Endothelial cell of umbilical vein (primary cell): ENCODE results near the gene GCH1. TPM values are rescaled to one million over a fixed set of nuclear protein-coding genes. Genes with fewer than 3 reads are reported as not detected.

Experiments used
- BruUV-seq: library from RNA; stranded (reverse); fragments of 400-500 nt; replicated peaks from 2 replicates; lab custom pipeline; 2021; lab: Mats Ljungman, UMichigan
- CTCF ChIA-PET: fragments of 300-600, 350-600 bp; sonication (Branson Sonifier 250); formaldehyde crosslinking; loops from one replicate; lab custom pipeline; 2021; ENCODE audit warnings: antibody characterized with exemption, inconsistent platforms; lab: Charles Lee
- POLR2A ChIA-PET: fragments of 300-600, 350-600 bp; sonication (Branson Sonifier 250); formaldehyde crosslinking; loops from one replicate; lab custom pipeline; 2021; ENCODE audit warnings: antibody characterized with exemption, inconsistent platforms; lab: Charles Lee
- DNase-seq: peaks from one replicate; pipeline ENCODE4 v3.0.0-alpha.2; 2011; ENCODE audit warnings: low read depth, low spot score
- FAIRE-seq: peaks from 2 replicates; lab custom pipeline; 2011; peaks lifted over from hg19 to GRCh38; lab: Jason Lieb, UNC
- H2AFZ ChIP-seq: 2 replicates; pipeline ENCODE4 v1.6.0; 2012; ENCODE audit warnings: low read depth, low read length, control low read depth, inconsistent platforms
- H3K27ac ChIP-seq: 2 replicates; pipeline ENCODE4 v1.5.1; 2011; ENCODE audit warnings: low read depth, mild to moderate bottlenecking, control low read depth, low read length, moderate library complexity; ENCODE audit not compliant: insufficient read depth
- H3K27me3 ChIP-seq, 2 experiments: 2 replicates each; pipeline versions ENCODE4 v1.6.0 to v1.6.1; 2011; ENCODE audit warnings: low read length in 2 of 2, mixed read lengths in 1 of 2; ENCODE audit not compliant: control insufficient read depth in 2 of 2, insufficient read depth in 2 of 2
- H3K36me3 ChIP-seq, 2 experiments: 2 replicates in 1 of 2; 3 replicates in 1 of 2; pipeline ENCODE4 v1.5.1; 2011; ENCODE audit warnings: low read length in 2 of 2, mild to moderate bottlenecking in 1 of 2, moderate library complexity in 1 of 2; ENCODE audit not compliant: control insufficient read depth in 2 of 2, insufficient read depth in 2 of 2; ENCODE audit errors: extremely low read depth in 1 of 2
- H3K4me1 ChIP-seq: 3 replicates; pipeline ENCODE4 v1.5.1; 2011; ENCODE audit warnings: mild to moderate bottlenecking, low read length; ENCODE audit not compliant: control insufficient read depth, insufficient read depth; ENCODE audit errors: extremely low read depth
- H3K4me2 ChIP-seq: 2 replicates; pipeline ENCODE4 v1.6.1; 2011; ENCODE audit warnings: low read length, control low read depth, mixed read lengths; ENCODE audit not compliant: insufficient read depth
- H3K4me3 ChIP-seq, 3 experiments: fragments of 200-600 bp in 1 of 3; sonication (generic), shearing (Covaris generic) in 1 of 3; replicated peaks in 1 of 3; 2 replicates each; pipeline ENCODE4 v1.5.1; 2011 to 2016; ENCODE audit warnings: control low read depth in 3 of 3, low read length in 3 of 3, mild to moderate bottlenecking in 2 of 3, inconsistent platforms in 1 of 3, low read depth in 1 of 3, moderate library complexity in 1 of 3; ENCODE audit not compliant: insufficient read depth in 1 of 3
- H3K79me2 ChIP-seq: 2 replicates; pipeline ENCODE4 v1.6.0; 2012; ENCODE audit warnings: low read length, inconsistent platforms; ENCODE audit not compliant: control insufficient read depth, insufficient read depth
- H3K9ac ChIP-seq: replicated peaks from 2 replicates; pipeline ENCODE3; 2011; ENCODE audit warnings: low read length, control low read depth; ENCODE audit not compliant: insufficient read depth; ENCODE audit errors: extremely low read depth
- H3K9me1 ChIP-seq: replicated peaks from 3 replicates; pipeline ENCODE4 v1.6.0; 2011; ENCODE audit warnings: mild to moderate bottlenecking, low read length; ENCODE audit not compliant: control insufficient read depth, insufficient read depth; ENCODE audit errors: extremely low read depth
- H3K9me3 ChIP-seq: replicated peaks from 2 replicates; pipeline ENCODE4 v1.5.1; 2012; ENCODE audit warnings: low read length, inconsistent platforms; ENCODE audit not compliant: control insufficient read depth, insufficient read depth
- H4K20me1 ChIP-seq: replicated peaks from 2 replicates; pipeline ENCODE3; 2011; ENCODE audit warnings: mild to moderate bottlenecking, low read length; ENCODE audit not compliant: control insufficient read depth, insufficient read depth; ENCODE audit errors: extremely low read depth
- EZH2 ChIP-seq: IDR thresholded peaks from 2 replicates; pipeline ENCODE4 v1.6.1; 2012; ENCODE audit warnings: borderline replicate concordance, low read depth, mild to moderate bottlenecking, moderate library complexity, low read length, inconsistent platforms; ENCODE audit not compliant: severe bottlenecking
- FOS ChIP-seq: IDR thresholded peaks from 2 replicates; pipeline ENCODE4 v1.6.1; 2011; ENCODE audit warnings: mild to moderate bottlenecking, low read length, moderate library complexity, borderline replicate concordance; ENCODE audit not compliant: insufficient read depth
- GATA2 ChIP-seq: IDR thresholded peaks from 2 replicates; pipeline ENCODE4 v1.7.0; 2011; ENCODE audit warnings: low read depth, mild to moderate bottlenecking, moderate library complexity, mixed read lengths, low read length; ENCODE audit not compliant: insufficient read length, insufficient read depth
- JUN ChIP-seq: IDR thresholded peaks from 2 replicates; pipeline ENCODE4 v1.6.1; 2011; ENCODE audit warnings: borderline replicate concordance, low read depth; ENCODE audit not compliant: insufficient read length, insufficient read depth
- MYC ChIP-seq: IDR thresholded peaks from one replicate; pipeline ENCODE4 v1.6.1; 2011; ENCODE audit warnings: mild to moderate bottlenecking, low read depth, low read length
- POLR2A ChIP-seq: IDR thresholded peaks from 2 replicates; pipeline ENCODE4 v1.6.1; 2012; ENCODE audit warnings: low read depth, mild to moderate bottlenecking, control low read depth, low read length
- POLR2AphosphoS5 ChIP-seq: IDR thresholded peaks from 2 replicates; pipeline ENCODE4 v1.6.1; 2012; ENCODE audit warnings: low read depth, mild to moderate bottlenecking, control low read depth, low read length, moderate library complexity; ENCODE audit not compliant: insufficient read depth
- dilution Hi-C: fragments of 300-500 bp; cut with MboI; formaldehyde crosslinking; loops from one replicate; pipeline ENCODE4 v1.15.0; 2019; ENCODE audit warnings: low sequenced_read_pairs; ENCODE audit not compliant: extremely low pct_ligation_motif_present
- intact Hi-C: fragments of 100-400 bp; cut with micrococcal nuclease; formaldehyde crosslinking; loops from one replicate; pipeline ENCODE4 v1.10.0; 2022
- polyA plus RNA-seq, 4 experiments: library from polyadenylated mRNA; depleted of rRNA in 3 of 4; stranded (reverse) in 3 of 4; unstranded in 1 of 4; fragments of >200 nt; gene quantifications; 2 replicates each; pipeline versions ENCODE4 v1.2.1 to v1.2.3, GENCODE V29; 2011 to 2012; ENCODE audit warnings: missing spikeins in 1 of 4
- total RNA-seq: library from RNA; stranded (reverse); gene quantifications from 2 replicates; pipeline ENCODE4 v1.2.3, GENCODE V29; 2021
- TF ChIP-seq, protein P1 (sequence below), 2 donors: IDR thresholded peaks; 1 replicate in 1 of 2; 2 replicates in 1 of 2; pipeline ENCODE4 v1.5.1; 2011; ENCODE audit warnings: low read length in 2 of 2, mild to moderate bottlenecking in 2 of 2, moderate library complexity in 2 of 2, control low read depth in 1 of 2, inconsistent platforms in 1 of 2, low read depth in 1 of 2; ENCODE audit not compliant: insufficient read depth in 1 of 2; ENCODE audit errors: extremely low read depth in 1 of 2
- TF ChIP-seq, protein P2 (sequence below): IDR thresholded peaks from 2 replicates; pipeline ENCODE4 v1.6.1; 2011; ENCODE audit not compliant: insufficient read depth, insufficient read length

GCH1 gene
- total and polyA plus RNA-seq, 2 donors (not counting 3 experiments of a cell fraction or from before 2014, with no cell fraction given) = 3.6 to 4.6 TPM

DNA sequence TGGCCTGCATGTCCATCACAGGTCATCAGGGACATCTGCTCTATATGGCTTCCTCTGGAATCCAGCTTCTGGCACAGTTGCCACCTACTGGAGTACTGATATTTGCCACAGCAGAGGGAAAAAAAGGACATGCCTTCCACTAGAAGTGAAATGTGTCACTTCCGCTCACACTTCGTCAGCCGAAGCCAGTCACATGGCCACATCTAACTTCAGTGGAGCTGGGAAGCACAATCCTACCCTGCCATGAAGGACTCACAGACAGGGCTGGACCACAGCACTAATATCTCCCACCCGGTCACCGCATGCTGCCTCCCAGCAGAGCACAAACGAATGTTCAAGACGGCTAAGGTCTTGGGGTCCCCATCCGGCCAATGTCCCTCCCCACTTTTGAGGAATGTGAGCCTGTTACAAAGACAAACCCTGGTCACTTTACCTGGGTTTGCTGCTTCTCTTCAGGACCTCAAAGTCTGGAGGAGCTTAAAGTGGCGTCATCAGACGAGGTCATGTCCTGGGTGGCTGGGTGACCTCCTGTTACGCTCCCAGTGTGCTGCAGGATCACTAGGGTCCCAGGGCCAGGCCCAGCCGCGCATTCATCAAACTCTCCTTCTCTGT, 98.6 kb downstream of the GCH1 start:
- Histone ChIP-seq H3K9ac (no peak overlapping the region), H3K4me3 (no peak overlapping the region), H3K4me1 (no peaks in the 10 kb centered on the region), H2AFZ (no peak overlapping the region), H4K20me1 (no peaks in the 10 kb centered on the region), H3K36me3 (no peaks in the 10 kb centered on the region), H3K27ac (no peak overlapping the region), H3K4me2 (no peak overlapping the region), H3K9me1 (no peaks in the 10 kb centered on the region), H3K79me2 (no peaks in the 10 kb centered on the region), H3K9me3 (no peaks in the 10 kb centered on the region), H3K27me3 (peaks cover 0 to 2% of the 10 kb centered on the region in 2 experiments)
- no TSS peak for BruUV-seq
- ChIA-PET POLR2A (no interaction called here), CTCF (interaction anchor here (0.7 to 5.9 kb wide), 10 partner anchors 10 to 455 kb away, joined by 3 to 70 read pairs (median 4); partner anchors contain the start of gene CGRRF1)
- intact Hi-C loops = loop anchor here (2.0 kb wide), 1 partner anchor 249 kb away; no protein-coding TSS in a partner anchor
- TF ChIP-seq POLR2A (no peak), MYC (no peak), GATA2 (no peak), FOS (no peak), EZH2 (no peak), JUN (no peak), POLR2AphosphoS5 (no peak)
- TF ChIP-seq, protein P1, sequence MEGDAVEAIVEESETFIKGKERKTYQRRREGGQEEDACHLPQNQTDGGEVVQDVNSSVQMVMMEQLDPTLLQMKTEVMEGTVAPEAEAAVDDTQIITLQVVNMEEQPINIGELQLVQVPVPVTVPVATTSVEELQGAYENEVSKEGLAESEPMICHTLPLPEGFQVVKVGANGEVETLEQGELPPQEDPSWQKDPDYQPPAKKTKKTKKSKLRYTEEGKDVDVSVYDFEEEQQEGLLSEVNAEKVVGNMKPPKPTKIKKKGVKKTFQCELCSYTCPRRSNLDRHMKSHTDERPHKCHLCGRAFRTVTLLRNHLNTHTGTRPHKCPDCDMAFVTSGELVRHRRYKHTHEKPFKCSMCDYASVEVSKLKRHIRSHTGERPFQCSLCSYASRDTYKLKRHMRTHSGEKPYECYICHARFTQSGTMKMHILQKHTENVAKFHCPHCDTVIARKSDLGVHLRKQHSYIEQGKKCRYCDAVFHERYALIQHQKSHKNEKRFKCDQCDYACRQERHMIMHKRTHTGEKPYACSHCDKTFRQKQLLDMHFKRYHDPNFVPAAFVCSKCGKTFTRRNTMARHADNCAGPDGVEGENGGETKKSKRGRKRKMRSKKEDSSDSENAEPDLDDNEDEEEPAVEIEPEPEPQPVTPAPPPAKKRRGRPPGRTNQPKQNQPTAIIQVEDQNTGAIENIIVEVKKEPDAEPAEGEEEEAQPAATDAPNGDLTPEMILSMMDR (IDR thresholded peaks at IDR 0.05; ENCODE audit: extremely low read depth in 1 of 2, insufficient read depth in 1 of 2, low read depth in 1 of 2, low read length in 2 of 2) = no peak
- TF ChIP-seq, protein P2, sequence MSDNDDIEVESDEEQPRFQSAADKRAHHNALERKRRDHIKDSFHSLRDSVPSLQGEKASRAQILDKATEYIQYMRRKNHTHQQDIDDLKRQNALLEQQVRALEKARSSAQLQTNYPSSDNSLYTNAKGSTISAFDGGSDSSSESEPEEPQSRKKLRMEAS = no peak
- FAIRE-seq (no peak), DNase-seq (no peak)
- dilution Hi-C loops = no loop called here
